Stimulated activated CD8-positive, alpha-beta memory T cell treated with anti-CD3 and anti-CD28 coated beads, Interleukin-7, amount 100 ng/mL, for 48 hours (primary cell): ENCODE data around the gene EID2.

Experiments
- DNase-seq, 2 donors: peaks; one replicate each; pipeline ENCODE4 v3.0.0-alpha.2; 2020; ENCODE audit warnings: low read depth in 1 of 2; ENCODE audit errors: extremely low read depth in 1 of 2

EID2 gene

GRCh38 chr19:39539518-39540332 lies at the start of gene EID2:
Gene EID2, minus strand, starts transcription at chr19:39540161. Its CDS starts 82 bp downstream, at chr19:39540079.
- DNase-seq, result peak; percentile 87 to 90

- DNase-seq, result no peak
These were observed 48.1 kb upstream of the EID2 start for GRCh38 chr19:39588066-39588465.

- no peak for DNase-seq
These were observed 47.5 kb upstream of the EID2 start for GRCh38 chr19:39587496-39587895.

- no peak for DNase-seq
These were observed 43.1 kb upstream of the EID2 start for GRCh38 chr19:39582891-39583625.

GRCh38 chr19:39582442-39582841 lies 42.5 kb upstream of the EID2 start:
- no peak for DNase-seq

GRCh38 chr19:39568604-39569003 lies 28.6 kb upstream of the EID2 start:
- DNase-seq, result no peak

- no peak for DNase-seq
These were observed 26.1 kb upstream of the EID2 start for GRCh38 chr19:39566064-39566463.

- no peak for DNase-seq
These were observed 23.4 kb upstream of the EID2 start for GRCh38 chr19:39563408-39563807.

GRCh38 chr19:39558624-39559117 lies 18.7 kb upstream of the EID2 start:
- DNase-seq, result no peak

- no peak for DNase-seq
These were observed 18.1 kb upstream of the EID2 start for GRCh38 chr19:39557811-39558623.

- no peak for DNase-seq
These were observed 15.9 kb upstream of the EID2 start for GRCh38 chr19:39555883-39556282.

GRCh38 chr19:39554701-39555311 lies 14.8 kb upstream of the EID2 start:
- no peak for DNase-seq

GRCh38 chr19:39553082-39553652 lies 13.2 kb upstream of the EID2 start:
- no peak for DNase-seq

- no peak for DNase-seq
These were observed 10.2 kb upstream of the EID2 start for GRCh38 chr19:39550197-39550596.

GRCh38 chr19:39546599-39546998 lies 6.6 kb upstream of the EID2 start:
- DNase-seq, result no peak

GRCh38 chr19:39544911-39545310 lies 5.0 kb upstream of the EID2 start:
- DNase-seq, result no peak

- DNase-seq, result no peak
These were observed 4.4 kb upstream of the EID2 start for GRCh38 chr19:39544226-39544903.

GRCh38 chr19:39543477-39543857 lies 3.5 kb upstream of the EID2 start:
- no peak for DNase-seq

GRCh38 chr19:39542206-39542605 lies 2.2 kb upstream of the EID2 start:
- no peak for DNase-seq

- no peak for DNase-seq
These were observed 342 bp upstream of the EID2 start for GRCh38 chr19:39540333-39540673.
